Brain microvascular endothelial cell (primary cell): Measurements from ENCODE around the gene P2RX1.

Experiments used
- DNase-seq: peaks from one replicate; pipeline ENCODE4 v3.0.0-alpha.2; 2020
- H3K27ac ChIP-seq: fragments of 250-450 bp; sonication (Bioruptor Pico); 2 replicates; pipeline ENCODE4 v1.5.1; 2020; ENCODE audit warnings: mild to moderate bottlenecking, moderate library complexity
- H3K27me3 ChIP-seq: fragments of 250-450 bp; sonication (Bioruptor Pico); replicated peaks from 2 replicates; pipeline ENCODE4 v1.5.1; 2020; ENCODE audit warnings: mild to moderate bottlenecking
- H3K36me3 ChIP-seq: fragments of 250-450 bp; sonication (Bioruptor Pico); replicated peaks from 2 replicates; pipeline ENCODE4 v1.5.1; 2020; ENCODE audit warnings: mild to moderate bottlenecking
- H3K4me3 ChIP-seq: 2 replicates; pipeline ENCODE4 v1.5.1; 2011; ENCODE audit warnings: low read depth, mild to moderate bottlenecking, control low read depth, low read length, moderate library complexity
- CTCF ChIP-seq: IDR thresholded peaks from 2 replicates; pipeline ENCODE4 v1.5.1; 2011; ENCODE audit warnings: low read depth, mild to moderate bottlenecking, moderate library complexity, low read length, control low read depth, inconsistent platforms; ENCODE audit errors: missing control alignments
- in situ Hi-C: cut with HindIII; loops from 2 replicates; pipeline ENCODE4 v1.10.0; 2017; ENCODE audit warnings: low sequenced_read_pairs, low pct_ligation_motif_present

Gene P2RX1

GRCh38 chr17:3929181-3929580, 12.9 kb upstream of the P2RX1 start:
- Histone ChIP-seq H3K27me3 (no peaks in the 10 kb centered on the region), H3K27ac (no peak overlapping the region), H3K4me3 (no peak overlapping the region), H3K36me3 (no peaks in the 10 kb centered on the region)
- TF ChIP-seq CTCF = no peak
- DNase-seq = no peak
- in situ Hi-C loops = no loop called here

GRCh38 chr17:3928406-3928805, 12.1 kb upstream of the P2RX1 start:
- H3K27me3 ChIP-seq = no peaks in the 10 kb centered on the region
- no peaks in the 10 kb centered on the region for H3K36me3 ChIP-seq
- no peak for DNase-seq

GRCh38 chr17:3927628-3928340, 11.5 kb upstream of the P2RX1 start:
- no peaks in the 10 kb centered on the region for H3K36me3 ChIP-seq

More at GRCh38 chr17:3928406-3928805, 12.1 kb upstream of the P2RX1 start:
- no peak for TF ChIP-seq CTCF
- in situ Hi-C loops = no loop called here
- no peak overlapping the region for H3K4me3 ChIP-seq
- H3K27ac ChIP-seq = no peak overlapping the region

GRCh38 chr17:3926860-3927627, 10.8 kb upstream of the P2RX1 start:
- in situ Hi-C loops = no loop called here

More at GRCh38 chr17:3927628-3928340, 11.5 kb upstream of the P2RX1 start:
- H3K4me3 ChIP-seq = no peak overlapping the region
- TF ChIP-seq CTCF = no peak
- no peaks in the 10 kb centered on the region for H3K27me3 ChIP-seq
- H3K27ac ChIP-seq = no peak overlapping the region
- in situ Hi-C loops = no loop called here
- no peak for DNase-seq

GRCh38 chr17:3925684-3926485, 9.6 kb upstream of the P2RX1 start:
- DNase-seq = no peak
- Histone ChIP-seq H3K4me3 (no peak overlapping the region), H3K27ac (no peak overlapping the region), H3K27me3 (no peaks in the 10 kb centered on the region), H3K36me3 (no peaks in the 10 kb centered on the region)
- no peak for TF ChIP-seq CTCF
- in situ Hi-C loops = no loop called here

More at GRCh38 chr17:3926860-3927627, 10.8 kb upstream of the P2RX1 start:
- no peak for DNase-seq
- TF ChIP-seq CTCF = no peak
- Histone ChIP-seq H3K27me3 (no peaks in the 10 kb centered on the region), H3K36me3 (no peaks in the 10 kb centered on the region), H3K4me3 (no peak overlapping the region), H3K27ac (no peak overlapping the region)
